CD14-positive monocyte (primary cell): ENCODE results near the gene ST8SIA3. TPM values are rescaled to one million over a fixed set of nuclear protein-coding genes. Genes with fewer than 3 reads are reported as not detected.

Experiments
- DNase-seq, 3 donors: peaks; one replicate each; pipeline ENCODE4 v3.0.0-alpha.2; 2011 to 2022
- H2AFZ ChIP-seq: 2 replicates; pipeline ENCODE4 v1.6.0; 2012; ENCODE audit warnings: mild to moderate bottlenecking, low read depth, low read length, inconsistent platforms; ENCODE audit not compliant: insufficient read depth, poor library complexity, severe bottlenecking
- H3K27ac ChIP-seq, 2 donors: 1 replicate in 1 of 2; 2 replicates in 1 of 2; pipeline ENCODE4 v1.5.1; 2012 to 2013; ENCODE audit warnings: low read length in 2 of 2, control low read depth in 1 of 2, inconsistent platforms in 1 of 2, low read depth in 1 of 2, mild to moderate bottlenecking in 1 of 2
- H3K27me3 ChIP-seq, 2 donors: one replicate each; pipeline versions ENCODE4 v1.6.0 to v1.6.1; 2011 to 2013; ENCODE audit warnings: low read length in 2 of 2; ENCODE audit not compliant: control insufficient read depth in 2 of 2, insufficient read depth in 2 of 2
- H3K36me3 ChIP-seq, 2 donors: replicated peaks in 1 of 2; 1 replicate in 1 of 2; 2 replicates in 1 of 2; pipeline versions ENCODE4 v1.5.1 to v1.6.1; 2012 to 2013; ENCODE audit warnings: low read length in 2 of 2, control low read depth in 1 of 2, inconsistent platforms in 1 of 2, mild to moderate bottlenecking in 1 of 2; ENCODE audit not compliant: insufficient read depth in 2 of 2, control insufficient read depth in 1 of 2
- H3K4me1 ChIP-seq, 2 donors: 1 replicate in 1 of 2; 2 replicates in 1 of 2; pipeline versions ENCODE4 v1.5.1 to v1.6.1; 2012 to 2013; ENCODE audit warnings: low read length in 2 of 2, control low read depth in 1 of 2, inconsistent platforms in 1 of 2, mild to moderate bottlenecking in 1 of 2, moderate library complexity in 1 of 2; ENCODE audit not compliant: insufficient read depth in 2 of 2, control insufficient read depth in 1 of 2
- H3K4me2 ChIP-seq: replicated peaks from 2 replicates; pipeline ENCODE3; 2012; ENCODE audit warnings: low read length, moderate library complexity, mild to moderate bottlenecking; ENCODE audit not compliant: poor library complexity, severe bottlenecking; ENCODE audit errors: extremely low read depth
- H3K4me3 ChIP-seq, 3 experiments: fragments of 200-600 bp in 1 of 3; sonication (generic) in 1 of 3; replicated peaks in 1 of 3; 1 replicate in 2 of 3; 2 replicates in 1 of 3; pipeline ENCODE4 v1.5.1; 2011 to 2013; ENCODE audit warnings: low read length in 3 of 3, mild to moderate bottlenecking in 3 of 3, control low read depth in 2 of 3, low read depth in 2 of 3, inconsistent platforms in 1 of 3, moderate library complexity in 1 of 3
- H3K79me2 ChIP-seq: 2 replicates; pipeline ENCODE4 v1.6.0; 2012; ENCODE audit warnings: mild to moderate bottlenecking, control low read depth, inconsistent platforms, low read length, moderate library complexity; ENCODE audit not compliant: insufficient read depth
- H3K9ac ChIP-seq: 2 replicates; pipeline ENCODE4 v1.6.0; 2017; ENCODE audit warnings: low read length, mild to moderate bottlenecking; ENCODE audit not compliant: insufficient read depth, poor library complexity, severe bottlenecking
- H3K9me3 ChIP-seq, 2 donors: replicated peaks in 1 of 2; 1 replicate in 1 of 2; 2 replicates in 1 of 2; pipeline versions ENCODE4 v1.5.1 to v1.6.1; 2012 to 2013; ENCODE audit warnings: low read length in 2 of 2, control low read depth in 1 of 2; ENCODE audit not compliant: control insufficient read depth in 1 of 2, insufficient read depth in 1 of 2
- H4K20me1 ChIP-seq: 2 replicates; pipeline ENCODE4 v1.6.0; 2012; ENCODE audit warnings: mild to moderate bottlenecking, low read length, control low read depth, moderate library complexity; ENCODE audit not compliant: insufficient read depth
- H3K27ac Mint-ChIP-seq, 7 donors: one replicate each; pipeline ENCODE4 v1.8.0; 2020; ENCODE audit warnings: mild to moderate bottlenecking in 7 of 7, mixed read lengths in 7 of 7, moderate library complexity in 6 of 7, inconsistent platforms in 2 of 7
- H3K27me3 Mint-ChIP-seq, 3 donors: one replicate each; pipeline ENCODE4 v1.8.0; 2021 to 2022; ENCODE audit warnings: low read depth in 3 of 3, mild to moderate bottlenecking in 3 of 3, mixed read lengths in 3 of 3, moderate library complexity in 3 of 3, inconsistent platforms in 1 of 3
- H3K36me3 Mint-ChIP-seq, 2 donors: one replicate each; pipeline ENCODE4 v1.8.0; 2020; ENCODE audit warnings: mixed read lengths in 2 of 2, inconsistent platforms in 1 of 2, mild to moderate bottlenecking in 1 of 2
- H3K4me1 Mint-ChIP-seq: one replicate; pipeline ENCODE4 v1.8.0; 2020; ENCODE audit warnings: mild to moderate bottlenecking, mixed read lengths
- H3K4me3 Mint-ChIP-seq, 2 donors: one replicate each; pipeline ENCODE4 v1.8.0; 2020; ENCODE audit warnings: mild to moderate bottlenecking in 2 of 2, mixed read lengths in 2 of 2, moderate library complexity in 1 of 2
- H3K9me3 Mint-ChIP-seq, 7 donors: one replicate each; pipeline ENCODE4 v1.8.0; 2020 to 2022; ENCODE audit warnings: mixed read lengths in 7 of 7, mild to moderate bottlenecking in 6 of 7, moderate library complexity in 6 of 7, inconsistent platforms in 2 of 7
- CTCF ChIP-seq: fragments of 200-600 bp; IDR thresholded peaks from one replicate; pipeline ENCODE4 v1.8.0; 2022; ENCODE audit warnings: antibody characterized with exemption, mild to moderate bottlenecking
- WGBS: methylation state at CpG from one replicate; pipeline ENCODE4 v1.1.5; 2013; ENCODE audit warnings: missing lambda C conversion rate; ENCODE audit not compliant: insufficient coverage; 5-methylcytosine and 5-hydroxymethylcytosine counted together
- intact Hi-C, 2 donors: fragments of 100-400 bp; cut with micrococcal nuclease; formaldehyde crosslinking; loops; one replicate each; pipeline versions ENCODE4 v1.15.0 to v1.15.1; 2023
- polyA plus RNA-seq, 3 donors: library from polyadenylated mRNA; depleted of rRNA in 1 of 3; unstranded in 2 of 3; stranded (reverse) in 1 of 3; fragments of 300-500 nt in 2 of 3; fragments of >200 nt in 1 of 3; fragmentation: Illumina TruSeq in 2 of 3; gene quantifications; 1 replicate in 2 of 3; 2 replicates in 1 of 3; pipeline ENCODE4 v1.2.3, GENCODE V29; 2012 to 2021

ST8SIA3 gene
- polyA plus RNA-seq, 3 donors: not detected

- WGBS: 80% methylated on average over 4 of the region's 4 CpGs
- intact Hi-C loops: no loop called here
- Histone ChIP-seq H3K79me2 (no peaks in the 10 kb centered on the region), H3K27ac (no peak overlapping the region), H4K20me1 (no peaks in the 10 kb centered on the region), H3K4me2 (no peak overlapping the region), H3K27me3 (no peaks in the 10 kb centered on the region), H3K9ac (no peak overlapping the region), H3K36me3 (no peaks in the 10 kb centered on the region), H3K4me1 (no peaks in the 10 kb centered on the region), H3K4me3 (no peak overlapping the region), H2AFZ (no peak overlapping the region), H3K9me3 (no peaks in the 10 kb centered on the region)
- no peak for TF ChIP-seq CTCF
- no peak overlapping the region for H3K27ac Mint-ChIP-seq
- no peak for DNase-seq
- H3K9me3 Mint-ChIP-seq: peaks cover 0 to 5% (median 1%) of the 10 kb centered on the region in 7 donors
- H3K36me3 Mint-ChIP-seq: no peaks in the 10 kb centered on the region
- no peaks in the 10 kb centered on the region for H3K4me1 Mint-ChIP-seq
- no peak overlapping the region for H3K4me3 Mint-ChIP-seq
- H3K27me3 Mint-ChIP-seq: peaks cover 3 to 11% (median 8%) of the 10 kb centered on the region in 3 donors
Observed at GRCh38 chr18:57337890-57338289, 14.5 kb upstream of the ST8SIA3 start.

- Mint-ChIP-seq H3K36me3 (no peaks in the 10 kb centered on the region), H3K9me3 (peaks cover 0 to 4% (median 2%) of the 10 kb centered on the region in 7 donors), H3K27me3 (peaks cover 3 to 16% (median 10%) of the 10 kb centered on the region in 3 donors), H3K4me3 (no peak overlapping the region), H3K4me1 (no peaks in the 10 kb centered on the region), H3K27ac (no peak overlapping the region)
- Histone ChIP-seq H4K20me1 (no peaks in the 10 kb centered on the region), H3K36me3 (no peaks in the 10 kb centered on the region), H2AFZ (no peak overlapping the region), H3K27ac (no peak overlapping the region), H3K4me1 (no peaks in the 10 kb centered on the region), H3K4me2 (no peak overlapping the region), H3K9ac (no peak overlapping the region), H3K27me3 (no peaks in the 10 kb centered on the region), H3K4me3 (no peak overlapping the region), H3K79me2 (no peaks in the 10 kb centered on the region), H3K9me3 (no peaks in the 10 kb centered on the region)
- intact Hi-C loops: no loop called here
- no peak for TF ChIP-seq CTCF
- 60% methylated on average over 1 of the region's 1 CpG for WGBS
- DNase-seq: no peak
Observed at GRCh38 chr18:57343833-57344232, 8.5 kb upstream of the ST8SIA3 start.
